Bronchial epithelial cell (primary cell): Measurements from ENCODE around the gene SH3BGRL2. TPM values are rescaled to one million over a fixed set of nuclear protein-coding genes. Genes with fewer than 3 reads are reported as not detected.

ENCODE experiments used
- DNase-seq: peaks from one replicate; pipeline ENCODE4 v3.0.0-alpha.2; 2010; ENCODE audit warnings: low read depth
- FAIRE-seq: peaks from 2 replicates; lab custom pipeline; 2011; peaks lifted over from hg19 to GRCh38; lab: Jason Lieb, UNC
- H3K27me3 ChIP-seq: 2 replicates; pipeline ENCODE4 v1.5.1; 2011; ENCODE audit warnings: low read length; ENCODE audit not compliant: control insufficient read depth, insufficient read depth
- H3K36me3 ChIP-seq: 2 replicates; pipeline ENCODE4 v1.5.1; 2011; ENCODE audit warnings: low read length; ENCODE audit not compliant: control insufficient read depth, insufficient read depth
- H3K4me3 ChIP-seq: 2 replicates; pipeline ENCODE4 v1.5.1; 2011; ENCODE audit warnings: mild to moderate bottlenecking, low read depth, low read length, control low read depth
- total RNA-seq: library from RNA; depleted of rRNA; stranded (reverse); fragments of >200 nt; gene quantifications from 2 replicates; pipeline ENCODE4 v1.2.1, GENCODE V29; 2014
- TF ChIP-seq, protein P1 (sequence below): IDR thresholded peaks from 2 replicates; pipeline ENCODE4 v1.5.1; 2011; ENCODE audit warnings: mild to moderate bottlenecking, moderate library complexity, low read length, control low read depth, inconsistent platforms; ENCODE audit not compliant: insufficient read depth, severe bottlenecking

The SH3BGRL2 gene
- total RNA-seq, 1 donor from 2014 or later = 15.0 TPM

DNA sequence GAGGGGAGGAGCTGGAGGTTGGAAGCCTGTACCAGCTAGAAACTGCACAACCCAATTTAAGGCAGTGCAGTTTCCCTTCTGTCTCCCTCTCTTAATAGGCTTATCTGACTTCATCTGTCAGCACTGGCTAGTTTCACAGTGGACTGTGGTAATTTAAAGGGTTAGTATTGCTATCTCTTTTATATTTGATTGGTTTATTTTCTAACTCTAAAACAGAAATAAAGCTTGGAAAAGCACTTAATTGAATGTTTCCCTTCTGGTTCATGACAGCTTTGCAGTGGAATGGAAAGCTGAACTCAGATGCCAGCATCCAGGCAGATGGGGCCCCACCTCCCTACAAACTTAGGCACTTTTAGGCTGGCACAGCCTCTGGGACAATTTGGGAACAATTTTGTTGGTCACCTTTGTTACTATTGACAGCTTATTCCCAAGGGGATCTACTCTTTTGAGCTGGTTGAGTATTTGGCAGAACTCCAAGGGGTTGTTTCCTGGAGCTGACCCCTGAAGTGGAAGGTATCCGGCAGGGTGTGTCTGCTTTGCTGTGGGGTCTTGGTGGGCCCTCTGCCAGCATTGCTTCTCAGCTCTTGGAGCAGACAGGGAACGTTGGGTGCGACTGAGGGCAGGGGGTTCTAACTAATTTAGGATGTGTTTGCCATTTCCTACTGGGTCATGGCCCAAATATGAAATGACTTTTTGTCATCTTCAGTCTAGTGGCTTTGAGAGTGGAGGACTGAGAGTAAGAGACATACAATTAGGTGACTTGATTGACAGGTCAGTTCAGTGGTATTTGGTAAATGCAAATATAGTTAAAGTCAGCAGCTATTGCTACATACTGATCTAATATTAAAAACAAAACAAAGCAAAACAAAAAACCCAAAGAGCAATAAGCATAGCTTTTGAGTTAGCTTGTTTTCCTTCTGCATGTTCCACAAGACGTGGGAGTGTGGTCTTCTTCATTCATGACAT lies 9.3 kb downstream of the SH3BGRL2 start:
- DNase-seq = no peak
- Histone ChIP-seq H3K4me3 (no peak overlapping the region), H3K36me3 (no peaks in the 10 kb centered on the region), H3K27me3 (no peaks in the 10 kb centered on the region)
- TF ChIP-seq, protein P1, sequence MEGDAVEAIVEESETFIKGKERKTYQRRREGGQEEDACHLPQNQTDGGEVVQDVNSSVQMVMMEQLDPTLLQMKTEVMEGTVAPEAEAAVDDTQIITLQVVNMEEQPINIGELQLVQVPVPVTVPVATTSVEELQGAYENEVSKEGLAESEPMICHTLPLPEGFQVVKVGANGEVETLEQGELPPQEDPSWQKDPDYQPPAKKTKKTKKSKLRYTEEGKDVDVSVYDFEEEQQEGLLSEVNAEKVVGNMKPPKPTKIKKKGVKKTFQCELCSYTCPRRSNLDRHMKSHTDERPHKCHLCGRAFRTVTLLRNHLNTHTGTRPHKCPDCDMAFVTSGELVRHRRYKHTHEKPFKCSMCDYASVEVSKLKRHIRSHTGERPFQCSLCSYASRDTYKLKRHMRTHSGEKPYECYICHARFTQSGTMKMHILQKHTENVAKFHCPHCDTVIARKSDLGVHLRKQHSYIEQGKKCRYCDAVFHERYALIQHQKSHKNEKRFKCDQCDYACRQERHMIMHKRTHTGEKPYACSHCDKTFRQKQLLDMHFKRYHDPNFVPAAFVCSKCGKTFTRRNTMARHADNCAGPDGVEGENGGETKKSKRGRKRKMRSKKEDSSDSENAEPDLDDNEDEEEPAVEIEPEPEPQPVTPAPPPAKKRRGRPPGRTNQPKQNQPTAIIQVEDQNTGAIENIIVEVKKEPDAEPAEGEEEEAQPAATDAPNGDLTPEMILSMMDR = no peak
- FAIRE-seq = no peak

DNA sequence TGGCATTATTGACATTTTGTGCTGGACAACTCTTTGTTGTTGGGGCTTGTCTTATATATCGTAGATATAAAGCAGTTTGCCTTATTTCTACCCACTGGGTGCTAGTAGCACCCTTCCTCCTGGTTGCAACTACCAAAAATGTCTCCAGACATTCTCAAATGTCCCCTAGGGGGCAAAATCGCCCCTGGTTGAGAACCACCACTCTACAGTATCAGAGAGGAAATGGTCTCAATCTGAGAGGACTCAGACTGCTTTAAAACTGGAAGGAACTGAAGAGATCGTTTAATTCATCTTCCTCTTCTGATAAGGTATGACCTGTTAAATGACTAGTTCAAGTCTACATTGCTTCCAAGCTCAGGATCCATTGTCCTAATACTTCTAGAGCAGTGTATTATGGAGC lies 14.9 kb downstream of the SH3BGRL2 start:
- FAIRE-seq (no peak), DNase-seq (no peak)
- H3K27me3 ChIP-seq = no peaks in the 10 kb centered on the region

GRCh38 chr6:79646561-79646960 lies 15.4 kb downstream of the SH3BGRL2 start:
- no peak for FAIRE-seq
- TF ChIP-seq, protein P1 = no peak
- DNase-seq = no peak
- no peak overlapping the region for H3K4me3 ChIP-seq
- H3K27me3 ChIP-seq = no peaks in the 10 kb centered on the region
- H3K36me3 ChIP-seq = no peaks in the 10 kb centered on the region

More for the DNA sequence above, 14.9 kb downstream of the SH3BGRL2 start:
- Histone ChIP-seq H3K36me3 (no peaks in the 10 kb centered on the region), H3K4me3 (no peak overlapping the region)
- TF ChIP-seq, protein P1 = no peak

DNA sequence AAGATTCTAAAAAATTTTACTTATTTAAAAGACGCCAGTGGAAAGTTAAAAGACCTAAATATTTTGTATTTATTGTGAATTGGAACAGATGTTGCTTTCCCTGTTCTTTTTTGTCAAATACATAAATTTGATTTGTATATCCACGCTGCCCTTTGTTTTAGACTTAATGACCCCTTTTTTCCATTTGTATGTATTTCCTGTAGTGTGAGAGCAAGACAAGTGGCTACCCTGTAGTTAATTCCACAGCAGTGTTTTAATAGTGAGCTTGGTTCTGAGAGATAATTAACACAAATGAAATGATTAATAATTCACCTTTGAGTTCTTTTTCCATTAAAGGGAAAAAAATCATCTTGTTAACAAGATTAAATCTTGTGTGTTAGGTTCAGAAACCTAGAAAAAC lies 16.6 kb downstream of the SH3BGRL2 start:
- Histone ChIP-seq H3K27me3 (no peaks in the 10 kb centered on the region), H3K36me3 (no peaks in the 10 kb centered on the region), H3K4me3 (no peak overlapping the region)
- DNase-seq = no peak
- FAIRE-seq = no peak
- TF ChIP-seq, protein P1 = no peak

DNA sequence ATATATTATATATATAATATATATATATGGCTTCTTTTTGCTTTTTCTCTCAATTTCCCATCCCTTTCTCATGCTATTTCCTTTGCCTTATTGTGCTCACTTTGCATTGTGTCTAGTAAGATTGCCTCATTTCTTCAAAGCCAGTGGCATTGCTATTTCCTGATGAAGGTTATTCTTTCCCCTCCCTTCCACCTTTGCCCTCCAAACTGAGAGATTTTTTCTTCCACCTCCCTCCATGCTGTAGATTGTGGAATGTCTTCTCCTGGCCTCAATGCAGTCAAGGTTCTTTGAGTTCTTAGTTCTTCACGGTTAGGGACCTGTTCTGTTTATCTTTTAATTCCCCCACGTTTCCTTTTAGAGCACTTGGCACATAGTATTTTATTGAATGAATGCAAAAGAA lies 17.2 kb downstream of the SH3BGRL2 start:
- no peak for DNase-seq
- Histone ChIP-seq H3K27me3 (no peaks in the 10 kb centered on the region), H3K4me3 (no peak overlapping the region), H3K36me3 (no peaks in the 10 kb centered on the region)
- FAIRE-seq = no peak
- TF ChIP-seq, protein P1 = no peak
